OCI-LY7 (cell line): ENCODE results near the gene RCBTB2. TPM values are rescaled to one million over a fixed set of nuclear protein-coding genes. Genes with fewer than 3 reads are reported as not detected.

Experiments
- BruUV-seq: library from RNA; stranded (reverse); fragments of 400-500 nt; replicated peaks from 2 replicates; lab custom pipeline; 2021; lab: Mats Ljungman, UMichigan
- CTCF ChIA-PET: fragments of 300-600 bp; sonication (Branson Sonifier 250); formaldehyde crosslinking; loops from one replicate; lab custom pipeline; 2022; ENCODE audit warnings: antibody characterized with exemption; ENCODE audit not compliant: unreplicated experiment; lab: Charles Lee
- POLR2A ChIA-PET: fragments of 300-600 bp; sonication (Branson Sonifier 250); formaldehyde crosslinking; loops from one replicate; lab custom pipeline; 2022; ENCODE audit warnings: antibody characterized with exemption; lab: Charles Lee
- DNase-seq: peaks from one replicate; pipeline ENCODE4 v3.0.0-alpha.2; 2015; ENCODE audit warnings: low spot score
- H2AFZ ChIP-seq: fragments of 200-600 bp; sonication (generic), shearing (Covaris generic); 2 replicates; pipeline ENCODE4 v1.6.1; 2014; ENCODE audit warnings: mild to moderate bottlenecking, antibody characterized with exemption, low read length, moderate library complexity
- H3K27ac ChIP-seq: fragments of 200-600 bp; sonication (generic); 2 replicates; pipeline ENCODE4 v1.5.1; 2014; ENCODE audit warnings: mixed run types, low read depth, mild to moderate bottlenecking, moderate library complexity, low read length, inconsistent platforms; ENCODE audit not compliant: poor library complexity, severe bottlenecking
- H3K36me3 ChIP-seq: fragments of 200-600 bp; sonication (generic); 2 replicates; pipeline ENCODE4 v1.6.1; 2014; ENCODE audit warnings: mild to moderate bottlenecking, antibody characterized with exemption, low read length, moderate library complexity, mixed read lengths; ENCODE audit not compliant: insufficient read depth
- H3K4me1 ChIP-seq: fragments of 200-600 bp; sonication (generic); 2 replicates; pipeline ENCODE4 v1.5.1; 2014; ENCODE audit warnings: mild to moderate bottlenecking, low read length; ENCODE audit not compliant: insufficient read depth, poor library complexity, severe bottlenecking
- H3K4me2 ChIP-seq: fragments of 200-600 bp; sonication (generic); 2 replicates; pipeline ENCODE4 v1.6.1; 2014; ENCODE audit warnings: mild to moderate bottlenecking, low read length
- H3K4me3 ChIP-seq: fragments of 200-600 bp; sonication (generic); 2 replicates; pipeline ENCODE4 v1.5.1; 2014; ENCODE audit warnings: mild to moderate bottlenecking, low read depth, low read length; ENCODE audit not compliant: poor library complexity, severe bottlenecking
- H3K79me2 ChIP-seq: fragments of 200-600 bp; sonication (generic); 2 replicates; pipeline ENCODE4 v1.6.1; 2016; ENCODE audit warnings: low read depth, mild to moderate bottlenecking, low read length, moderate library complexity, mixed read lengths; ENCODE audit not compliant: insufficient read depth
- H3K9me2 ChIP-seq: fragments of 200-600 bp; sonication (generic); 2 replicates; pipeline ENCODE4 v1.6.1; 2016; ENCODE audit warnings: mild to moderate bottlenecking, low read length, mixed read lengths; ENCODE audit not compliant: insufficient read depth
- H3K9me3 ChIP-seq: fragments of 200-600 bp; sonication (generic); 2 replicates; pipeline ENCODE4 v1.6.1; 2014; ENCODE audit warnings: mild to moderate bottlenecking, mixed run types, low read length, mixed read lengths
- H4K20me1 ChIP-seq: fragments of 200-600 bp; sonication (generic); 2 replicates; pipeline ENCODE4 v1.6.1; 2014; ENCODE audit warnings: mild to moderate bottlenecking, antibody characterized with exemption, low read length, moderate library complexity, mixed read lengths; ENCODE audit not compliant: insufficient read depth
- EZH2phosphoT487 ChIP-seq: fragments of 200-600 bp; sonication (generic); IDR thresholded peaks from 2 replicates; pipeline ENCODE4 v1.6.1; 2018; ENCODE audit warnings: low read depth, borderline replicate concordance, mild to moderate bottlenecking, mixed run types, antibody characterized with exemption, low read length, moderate library complexity, mixed read lengths
- intact Hi-C: fragments of 100-400 bp; cut with micrococcal nuclease; formaldehyde crosslinking; loops from one replicate; pipeline ENCODE4 v1.10.0; 2022; ENCODE audit not compliant: unreplicated experiment
- total RNA-seq, 2 experiments: library from RNA; depleted of rRNA in 1 of 2; stranded (reverse); fragments of >200 nt in 1 of 2; shearing (Covaris generic) in 1 of 2; gene quantifications; 2 replicates each; pipeline ENCODE4 v1.2.3, GENCODE V29; 2014 to 2022
- TF ChIP-seq, protein P1 (sequence below): fragments of 200-600 bp; sonication (generic); conservative IDR thresholded peaks from 2 replicates; pipeline ENCODE4 v1.5.1; 2014; ENCODE audit warnings: mild to moderate bottlenecking, antibody characterized with exemption, low read length, moderate library complexity, mixed read lengths

RCBTB2 gene
- total RNA-seq, 2 experiments from 2014 or later = 7.2 to 9.0 TPM

DNA sequence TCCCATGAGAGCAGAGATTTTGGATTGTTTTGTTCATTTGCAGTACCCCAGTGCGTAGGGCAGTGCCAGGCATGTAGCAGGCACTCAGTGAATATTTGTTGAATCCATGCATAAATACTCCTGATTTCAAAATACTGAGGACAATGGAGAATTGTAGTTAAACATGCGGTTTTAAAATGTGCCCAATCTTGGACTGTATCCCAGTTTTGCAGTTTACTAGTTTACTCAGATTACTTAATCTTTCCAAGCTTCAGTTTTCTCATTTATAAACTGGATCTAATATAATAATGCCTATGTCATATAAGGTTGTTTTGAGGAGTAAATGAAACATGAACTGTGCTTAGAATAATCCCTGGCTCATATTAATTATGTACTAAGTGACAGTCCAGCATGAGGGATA, 39.0 kb downstream of the RCBTB2 start:
- Histone ChIP-seq H3K4me2 (peak overlapping the region; percentile 86; the same call in 1 of the 2 replicates), H3K9me3 (no peaks in the 10 kb centered on the region), H3K27ac (no peak overlapping the region), H3K79me2 (no peaks in the 10 kb centered on the region), H3K4me1 (peaks cover 45% of the 10 kb centered on the region), H4K20me1 (no peaks in the 10 kb centered on the region; the same call in 1 of the 2 replicates), H3K9me2 (no peaks in the 10 kb centered on the region), H3K36me3 (peaks cover 13% of the 10 kb centered on the region), H2AFZ (no peak overlapping the region), H3K4me3 (no peak overlapping the region)
- TF ChIP-seq, protein P1, sequence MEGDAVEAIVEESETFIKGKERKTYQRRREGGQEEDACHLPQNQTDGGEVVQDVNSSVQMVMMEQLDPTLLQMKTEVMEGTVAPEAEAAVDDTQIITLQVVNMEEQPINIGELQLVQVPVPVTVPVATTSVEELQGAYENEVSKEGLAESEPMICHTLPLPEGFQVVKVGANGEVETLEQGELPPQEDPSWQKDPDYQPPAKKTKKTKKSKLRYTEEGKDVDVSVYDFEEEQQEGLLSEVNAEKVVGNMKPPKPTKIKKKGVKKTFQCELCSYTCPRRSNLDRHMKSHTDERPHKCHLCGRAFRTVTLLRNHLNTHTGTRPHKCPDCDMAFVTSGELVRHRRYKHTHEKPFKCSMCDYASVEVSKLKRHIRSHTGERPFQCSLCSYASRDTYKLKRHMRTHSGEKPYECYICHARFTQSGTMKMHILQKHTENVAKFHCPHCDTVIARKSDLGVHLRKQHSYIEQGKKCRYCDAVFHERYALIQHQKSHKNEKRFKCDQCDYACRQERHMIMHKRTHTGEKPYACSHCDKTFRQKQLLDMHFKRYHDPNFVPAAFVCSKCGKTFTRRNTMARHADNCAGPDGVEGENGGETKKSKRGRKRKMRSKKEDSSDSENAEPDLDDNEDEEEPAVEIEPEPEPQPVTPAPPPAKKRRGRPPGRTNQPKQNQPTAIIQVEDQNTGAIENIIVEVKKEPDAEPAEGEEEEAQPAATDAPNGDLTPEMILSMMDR = no peak
- TF ChIP-seq EZH2phosphoT487 = no peak
- intact Hi-C loops = no loop called here
- DNase-seq = no peak
- ChIA-PET CTCF (interaction anchor here (1.4 kb wide), 1 partner anchor 85 kb away, joined by 4 read pairs; no protein-coding TSS in a partner anchor), POLR2A (interaction anchor here (2.5 kb wide), 1 partner anchor 11 kb away, joined by 7 read pairs; no protein-coding TSS in a partner anchor)
- no TSS peak for BruUV-seq

DNA sequence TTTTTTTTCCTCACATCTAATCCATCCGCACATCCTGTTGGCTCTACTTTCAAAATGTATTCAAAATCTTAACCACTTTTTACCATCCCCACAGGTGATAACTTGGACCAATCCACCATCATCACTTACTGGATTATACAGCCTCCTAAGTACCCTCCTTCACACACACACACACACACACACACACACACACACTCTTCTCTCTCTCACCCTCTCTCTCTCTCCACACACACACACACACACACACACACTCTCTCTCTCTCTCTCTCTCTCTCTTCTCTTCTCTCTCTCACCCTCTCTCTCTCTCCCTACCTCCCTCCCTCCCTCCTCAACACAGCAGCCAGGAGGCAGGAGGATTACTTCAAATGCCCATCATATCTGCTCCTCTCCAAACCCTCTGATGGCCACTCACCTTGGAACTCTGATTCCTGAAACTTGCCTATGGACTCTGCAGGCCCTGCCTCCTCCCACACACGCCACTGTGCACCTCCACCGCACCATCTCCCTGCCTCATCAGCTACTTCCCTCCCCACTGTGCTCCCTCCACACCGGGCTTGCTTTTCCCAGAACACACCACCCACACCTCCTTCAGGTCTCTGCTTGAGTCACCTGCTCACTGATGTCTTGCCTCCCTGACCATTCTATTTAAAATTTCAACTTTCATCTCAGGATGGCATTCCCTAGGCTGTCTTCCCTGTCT, 39.7 kb downstream of the RCBTB2 start:
- no peaks in the 10 kb centered on the region for H3K9me3 ChIP-seq
- no peak overlapping the region for H2AFZ ChIP-seq
- BruUV-seq = no TSS peak
- peaks cover 51% of the 10 kb centered on the region for H3K4me1 ChIP-seq
- DNase-seq = peak; percentile 35
- H3K79me2 ChIP-seq = no peaks in the 10 kb centered on the region
- H3K4me3 ChIP-seq = peak overlapping the region; percentile 61
- no peaks in the 10 kb centered on the region; the same call in 1 of the 2 replicates for H4K20me1 ChIP-seq
- peak overlapping the region; percentile 68 for H3K27ac ChIP-seq
- peaks cover 19% of the 10 kb centered on the region for H3K36me3 ChIP-seq
- intact Hi-C loops = no loop called here
- CTCF ChIA-PET = no interaction called here
- no peaks in the 10 kb centered on the region for H3K9me2 ChIP-seq
- H3K4me2 ChIP-seq = peak overlapping the region; percentile 86
- POLR2A ChIA-PET = interaction anchor here (1.2 kb wide), 2 partner anchors 12 to 32 kb away, joined by 3 to 5 read pairs; no protein-coding TSS in a partner anchor
- TF ChIP-seq EZH2phosphoT487 = no peak
- TF ChIP-seq, protein P1 = no peak
